Osteocyte (in vitro differentiated cells): Measurements from ENCODE around the gene PPP2R2B. TPM values are rescaled to one million over a fixed set of nuclear protein-coding genes. Genes with fewer than 3 reads are reported as not detected.

ENCODE experiments used
- DNase-seq: peaks from one replicate; pipeline ENCODE4 v3.0.0; 2021; ENCODE audit warnings: mixed read lengths; ENCODE audit not compliant: unreplicated experiment; ENCODE audit errors: extremely low spot score
- H3K27ac Mint-ChIP-seq: one replicate; pipeline ENCODE4 v1.8.0; 2021; ENCODE audit warnings: mild to moderate bottlenecking, mixed read lengths; ENCODE audit not compliant: unreplicated experiment
- H3K27me3 Mint-ChIP-seq: one replicate; pipeline ENCODE4 v1.8.0; 2021; ENCODE audit warnings: mixed read lengths; ENCODE audit not compliant: unreplicated experiment
- H3K36me3 Mint-ChIP-seq: one replicate; pipeline ENCODE4 v1.8.0; 2021; ENCODE audit warnings: mixed read lengths; ENCODE audit not compliant: unreplicated experiment
- H3K4me1 Mint-ChIP-seq: one replicate; pipeline ENCODE4 v1.8.0; 2021; ENCODE audit warnings: mixed read lengths; ENCODE audit not compliant: unreplicated experiment
- H3K4me3 Mint-ChIP-seq: one replicate; pipeline ENCODE4 v1.8.0; 2021; ENCODE audit warnings: mild to moderate bottlenecking, moderate library complexity, mixed read lengths; ENCODE audit not compliant: unreplicated experiment
- H3K9me3 Mint-ChIP-seq: one replicate; pipeline ENCODE4 v1.8.0; 2021; ENCODE audit warnings: mixed read lengths; ENCODE audit not compliant: unreplicated experiment
- total RNA-seq: library from RNA; stranded (reverse); gene quantifications from 2 replicates; pipeline ENCODE4 v1.2.1, GENCODE V29; 2021
- TF ChIP-seq, protein P1 (sequence below): fragments of 200-600 bp; sonication (generic); IDR thresholded peaks from 2 replicates; pipeline ENCODE4 v1.5.0; 2021; ENCODE audit warnings: antibody characterized with exemption, mild to moderate bottlenecking, moderate library complexity

Gene PPP2R2B
- total RNA-seq, 1 donor from 2014 or later = not detected

DNA sequence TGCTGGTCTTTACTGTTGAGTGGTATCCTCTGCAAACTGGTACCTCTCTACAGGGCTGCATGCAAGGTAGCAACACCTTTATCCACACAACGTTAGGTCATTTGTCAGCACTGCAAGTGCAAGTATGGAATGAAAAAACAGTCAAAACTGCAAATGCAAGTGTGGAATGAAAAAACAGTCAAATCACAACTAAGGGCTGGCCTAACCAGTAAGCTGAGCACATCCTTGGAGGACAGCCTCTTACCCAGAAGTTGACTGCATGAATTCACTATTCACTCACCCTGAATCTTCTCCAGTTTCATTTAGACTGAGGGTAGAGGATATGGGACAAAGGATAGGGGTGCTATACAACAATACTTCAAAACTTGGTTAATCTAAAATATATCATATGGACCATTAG lies 158.4 kb downstream of the PPP2R2B start:
- TF ChIP-seq, protein P1, sequence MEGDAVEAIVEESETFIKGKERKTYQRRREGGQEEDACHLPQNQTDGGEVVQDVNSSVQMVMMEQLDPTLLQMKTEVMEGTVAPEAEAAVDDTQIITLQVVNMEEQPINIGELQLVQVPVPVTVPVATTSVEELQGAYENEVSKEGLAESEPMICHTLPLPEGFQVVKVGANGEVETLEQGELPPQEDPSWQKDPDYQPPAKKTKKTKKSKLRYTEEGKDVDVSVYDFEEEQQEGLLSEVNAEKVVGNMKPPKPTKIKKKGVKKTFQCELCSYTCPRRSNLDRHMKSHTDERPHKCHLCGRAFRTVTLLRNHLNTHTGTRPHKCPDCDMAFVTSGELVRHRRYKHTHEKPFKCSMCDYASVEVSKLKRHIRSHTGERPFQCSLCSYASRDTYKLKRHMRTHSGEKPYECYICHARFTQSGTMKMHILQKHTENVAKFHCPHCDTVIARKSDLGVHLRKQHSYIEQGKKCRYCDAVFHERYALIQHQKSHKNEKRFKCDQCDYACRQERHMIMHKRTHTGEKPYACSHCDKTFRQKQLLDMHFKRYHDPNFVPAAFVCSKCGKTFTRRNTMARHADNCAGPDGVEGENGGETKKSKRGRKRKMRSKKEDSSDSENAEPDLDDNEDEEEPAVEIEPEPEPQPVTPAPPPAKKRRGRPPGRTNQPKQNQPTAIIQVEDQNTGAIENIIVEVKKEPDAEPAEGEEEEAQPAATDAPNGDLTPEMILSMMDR = no peak
- Mint-ChIP-seq H3K4me3 (no peak overlapping the region), H3K4me1 (peaks cover 6% of the 10 kb centered on the region), H3K36me3 (no peaks in the 10 kb centered on the region), H3K27ac (no peak overlapping the region), H3K9me3 (no peaks in the 10 kb centered on the region), H3K27me3 (peaks cover 11% of the 10 kb centered on the region)
- no peak for DNase-seq

DNA sequence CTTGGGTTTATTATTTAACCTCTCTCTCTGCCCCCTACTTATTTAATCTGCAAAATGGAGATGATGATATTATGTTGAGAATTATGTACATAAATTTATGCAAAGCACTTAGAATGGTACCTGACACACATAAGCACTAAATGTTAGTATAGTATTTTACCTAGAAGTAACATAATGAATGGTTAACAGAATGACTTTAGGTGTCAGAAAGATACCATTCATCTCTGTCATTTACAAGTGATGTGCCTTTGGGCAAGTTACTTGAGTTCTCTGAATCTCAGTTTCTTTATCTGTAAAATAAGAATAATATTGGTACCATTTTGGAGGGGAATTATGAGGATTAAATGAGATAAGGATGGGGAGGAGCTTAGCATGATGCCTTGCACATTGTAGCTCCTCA lies 159.4 kb downstream of the PPP2R2B start:
- Mint-ChIP-seq H3K9me3 (no peaks in the 10 kb centered on the region), H3K27ac (no peak overlapping the region), H3K4me3 (no peak overlapping the region), H3K27me3 (peaks cover 11% of the 10 kb centered on the region), H3K4me1 (peaks cover 6% of the 10 kb centered on the region), H3K36me3 (no peaks in the 10 kb centered on the region)
- DNase-seq = no peak
- TF ChIP-seq, protein P1 = no peak

DNA sequence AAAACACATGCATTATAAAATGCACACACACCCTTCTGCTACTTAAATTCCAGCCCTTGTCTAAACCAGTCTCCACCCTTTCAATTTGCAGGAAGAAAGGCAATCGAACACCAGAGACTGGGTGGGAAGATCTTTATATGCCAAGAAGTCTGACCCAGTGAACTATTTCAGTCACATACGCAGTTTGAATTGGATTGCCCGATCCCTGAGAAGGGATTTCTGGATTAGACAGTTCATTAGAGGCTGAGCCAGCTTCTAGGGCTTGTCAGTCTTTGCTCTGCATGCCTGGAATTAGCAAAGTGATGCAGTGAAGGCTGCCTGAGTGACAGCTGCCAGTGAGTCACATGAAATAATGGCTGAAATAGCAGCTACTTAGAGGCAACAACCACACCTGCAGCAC lies 159.9 kb downstream of the PPP2R2B start:
- H3K4me3 Mint-ChIP-seq = no peak overlapping the region
- TF ChIP-seq, protein P1 = no peak
- H3K4me1 Mint-ChIP-seq = peaks cover 6% of the 10 kb centered on the region
- no peaks in the 10 kb centered on the region for H3K36me3 Mint-ChIP-seq
- no peak overlapping the region for H3K27ac Mint-ChIP-seq
- H3K27me3 Mint-ChIP-seq = peaks cover 11% of the 10 kb centered on the region
- no peak for DNase-seq
- no peaks in the 10 kb centered on the region for H3K9me3 Mint-ChIP-seq

DNA sequence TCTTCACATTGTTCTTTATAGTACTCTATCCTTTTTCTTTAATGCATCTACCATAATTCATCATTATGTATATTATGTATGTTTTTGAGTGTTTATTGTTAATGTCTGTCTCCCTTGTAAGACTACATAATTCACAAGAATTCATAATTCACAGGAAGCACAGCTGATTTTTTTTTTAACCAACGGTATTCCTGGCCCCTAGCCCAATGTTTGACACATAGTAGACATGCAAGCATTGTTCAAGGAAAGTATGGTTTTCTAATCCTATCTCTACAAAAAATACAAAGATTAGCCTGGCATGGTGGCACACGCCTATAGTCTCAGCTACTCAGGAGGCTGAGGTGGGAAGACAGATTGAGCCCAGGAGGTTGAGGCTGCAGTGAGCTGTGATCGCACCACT lies 160.6 kb downstream of the PPP2R2B start:
- Mint-ChIP-seq H3K9me3 (no peaks in the 10 kb centered on the region), H3K4me3 (no peak overlapping the region), H3K27ac (no peak overlapping the region), H3K27me3 (peaks cover 11% of the 10 kb centered on the region), H3K36me3 (no peaks in the 10 kb centered on the region), H3K4me1 (peaks cover 6% of the 10 kb centered on the region)
- DNase-seq = no peak
- TF ChIP-seq, protein P1 = no peak

DNA sequence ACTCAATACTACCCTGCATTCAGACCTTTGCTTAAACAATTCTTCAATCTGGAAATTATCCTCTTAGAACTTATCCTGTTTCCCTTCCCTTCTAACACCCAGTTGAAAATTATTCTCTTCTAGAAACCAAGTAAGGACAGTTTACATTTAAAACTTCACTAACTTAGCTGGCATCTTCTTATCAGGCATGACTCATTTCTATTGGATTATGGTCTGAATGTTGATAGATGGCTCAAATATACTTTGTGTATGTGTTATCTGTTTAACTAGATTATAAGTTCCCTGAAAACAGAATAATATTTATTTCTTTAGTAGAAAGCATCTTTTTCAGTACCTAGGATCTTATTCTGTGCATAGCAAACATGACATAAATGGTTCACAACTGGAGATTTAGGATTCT lies 161.9 kb downstream of the PPP2R2B start:
- H3K4me1 Mint-ChIP-seq = no peaks in the 10 kb centered on the region
- no peaks in the 10 kb centered on the region for H3K36me3 Mint-ChIP-seq
- H3K27ac Mint-ChIP-seq = no peak overlapping the region
- H3K4me3 Mint-ChIP-seq = no peak overlapping the region
- DNase-seq = no peak
- peaks cover 11% of the 10 kb centered on the region for H3K27me3 Mint-ChIP-seq
- TF ChIP-seq, protein P1 = no peak
- H3K9me3 Mint-ChIP-seq = no peaks in the 10 kb centered on the region
